ENCODE data around the gene GLE1.
A peak's percentile ranks its signal among the peaks of the same experiment; 100 is the strongest.
"Not testable (repeated sequence)": the region's sequence is repeated elsewhere in the genome, so short reads cannot be mapped to it uniquely, and the experiment has no call there.

Gene GLE1

GRCh38 chr9:128505906-128506305, 1.4 kb downstream of the GLE1 start:
- Histone ChIP-seq H3K79me1 (replicated peaks; ENCODE audit: low read length, poor library complexity, severe bottlenecking) (peaks cover 14% of the 10 kb centered on the region), H3K4me3 (ENCODE audit: insufficient read depth in 1 of 2, low read depth in 1 of 2, low read length in 2 of 2) (peak overlapping the region in 1 of 2 experiments; percentile 98), H3K9ac (ENCODE audit: low read length) (peak overlapping the region; percentile 98), H3K36me3 (ENCODE audit: control insufficient read depth in 1 of 2, insufficient read depth in 2 of 2, low read depth in 1 of 2, low read length in 2 of 2) (peaks cover 14 to 34% of the 10 kb centered on the region in 2 experiments)
- H2BK12ac ChIP-seq (ENCODE audit: low read length in 2 of 2); H2AK5ac ChIP-seq (ENCODE audit: low read length, severe bottlenecking); H3K14ac ChIP-seq (ENCODE audit: low read length in 2 of 2); H3K4me1 ChIP-seq (ENCODE audit: control insufficient read depth, insufficient read depth, low read depth, low read length); H3K4ac ChIP-seq (ENCODE audit: low read depth in 1 of 2, low read length in 2 of 2); H3K27me3 ChIP-seq (ENCODE audit: control insufficient read depth in 1 of 2, insufficient read depth in 1 of 2, low read length in 2 of 2); H2BK15ac ChIP-seq (ENCODE audit: low read depth, poor library complexity, severe bottlenecking); DNase-seq; H3K18ac ChIP-seq (ENCODE audit: low read depth in 1 of 2, low read length in 2 of 2); H3K27ac ChIP-seq (ENCODE audit: low read length, poor library complexity, severe bottlenecking); H2BK120ac ChIP-seq (ENCODE audit: low read depth, low read length); H3K23ac ChIP-seq (ENCODE audit: low read length in 2 of 2); H2AFZ ChIP-seq (ENCODE audit: low read depth, low read length); H4K8ac ChIP-seq (ENCODE audit: low read length); H4K91ac ChIP-seq (ENCODE audit: low read length); H3K9me3 ChIP-seq (ENCODE audit: control insufficient read depth, low read length); H3K4me2 ChIP-seq (ENCODE audit: low read length, poor library complexity, severe bottlenecking); H2BK5ac ChIP-seq (ENCODE audit: low read depth, low read length, poor library complexity, severe bottlenecking): not testable (repeated sequence)
- 96% methylated on average over 9 of the region's 12 CpGs for WGBS

GRCh38 chr9:128512820-128513219, 8.3 kb downstream of the GLE1 start:
- Histone ChIP-seq H3K14ac (ENCODE audit: low read length in 2 of 2) (no peak overlapping the region), H4K8ac (ENCODE audit: low read length) (no peak overlapping the region)
- 98% methylated on average over 9 of the region's 9 CpGs for WGBS

GRCh38 chr9:128521956-128522355, 17.4 kb downstream of the GLE1 start:
- 95% methylated on average over 6 of the region's 6 CpGs for WGBS
- no peak overlapping the region for H3K14ac ChIP-seq (ENCODE audit: low read length in 2 of 2)
- H4K91ac ChIP-seq (ENCODE audit: low read length), result no peak overlapping the region
- H3K9me3 ChIP-seq (ENCODE audit: control insufficient read depth, low read length), result no peaks in the 10 kb centered on the region
- no peak for DNase-seq
- no peak overlapping the region for H3K4me3 ChIP-seq (ENCODE audit: insufficient read depth in 1 of 2, low read depth in 1 of 2, low read length in 2 of 2)
- H3K27me3 ChIP-seq (ENCODE audit: control insufficient read depth in 1 of 2, insufficient read depth in 1 of 2, low read length in 2 of 2), result no peaks in the 10 kb centered on the region
- no peak overlapping the region for H4K8ac ChIP-seq (ENCODE audit: low read length)
- H2AFZ ChIP-seq (ENCODE audit: low read depth, low read length), result no peak overlapping the region
- H2AK5ac ChIP-seq (ENCODE audit: low read length, severe bottlenecking), result no peak overlapping the region
- peaks cover 8% of the 10 kb centered on the region for H3K79me1 ChIP-seq (replicated peaks; ENCODE audit: low read length, poor library complexity, severe bottlenecking)
- H2BK12ac ChIP-seq (ENCODE audit: low read length in 2 of 2), result no peak overlapping the region
- peaks cover 28 to 68% of the 10 kb centered on the region in 2 experiments for H3K36me3 ChIP-seq (ENCODE audit: control insufficient read depth in 1 of 2, insufficient read depth in 2 of 2, low read depth in 1 of 2, low read length in 2 of 2)
- H3K9ac ChIP-seq (ENCODE audit: low read length), result no peak overlapping the region
- no peak overlapping the region for H3K18ac ChIP-seq (ENCODE audit: low read depth in 1 of 2, low read length in 2 of 2)
- H3K4me2 ChIP-seq (ENCODE audit: low read length, poor library complexity, severe bottlenecking), result no peak overlapping the region
- H2BK5ac ChIP-seq (ENCODE audit: low read depth, low read length, poor library complexity, severe bottlenecking), result no peak overlapping the region
- H3K4ac ChIP-seq (ENCODE audit: low read depth in 1 of 2, low read length in 2 of 2), result no peak overlapping the region
- H3K23ac ChIP-seq (ENCODE audit: low read length in 2 of 2), result no peak overlapping the region
- peaks cover 15% of the 10 kb centered on the region for H3K4me1 ChIP-seq (ENCODE audit: control insufficient read depth, insufficient read depth, low read depth, low read length)
- no peak overlapping the region for H3K27ac ChIP-seq (ENCODE audit: low read length, poor library complexity, severe bottlenecking)
- H2BK15ac ChIP-seq (ENCODE audit: low read depth, poor library complexity, severe bottlenecking), result no peak overlapping the region
- no peak overlapping the region for H2BK120ac ChIP-seq (ENCODE audit: low read depth, low read length)

More at GRCh38 chr9:128512820-128513219, 8.3 kb downstream of the GLE1 start:
- Histone ChIP-seq H3K79me1 (replicated peaks; ENCODE audit: low read length, poor library complexity, severe bottlenecking) (peaks cover 19% of the 10 kb centered on the region), H3K9ac (ENCODE audit: low read length) (no peak overlapping the region), H2BK120ac (ENCODE audit: low read depth, low read length) (no peak overlapping the region), H3K4me1 (ENCODE audit: control insufficient read depth, insufficient read depth, low read depth, low read length) (no peaks in the 10 kb centered on the region), H2BK15ac (ENCODE audit: low read depth, poor library complexity, severe bottlenecking) (no peak overlapping the region), H4K91ac (ENCODE audit: low read length) (no peak overlapping the region), H2BK12ac (ENCODE audit: low read length in 2 of 2) (no peak overlapping the region), H3K18ac (ENCODE audit: low read depth in 1 of 2, low read length in 2 of 2) (no peak overlapping the region), H2AK5ac (ENCODE audit: low read length, severe bottlenecking) (no peak overlapping the region), H3K4ac (ENCODE audit: low read depth in 1 of 2, low read length in 2 of 2) (no peak overlapping the region), H2AFZ (ENCODE audit: low read depth, low read length) (no peak overlapping the region), H3K27ac (ENCODE audit: low read length, poor library complexity, severe bottlenecking) (no peak overlapping the region), H2BK5ac (ENCODE audit: low read depth, low read length, poor library complexity, severe bottlenecking) (no peak overlapping the region), H3K9me3 (ENCODE audit: control insufficient read depth, low read length) (no peaks in the 10 kb centered on the region), H3K4me3 (ENCODE audit: insufficient read depth in 1 of 2, low read depth in 1 of 2, low read length in 2 of 2) (no peak overlapping the region), H3K36me3 (ENCODE audit: control insufficient read depth in 1 of 2, insufficient read depth in 2 of 2, low read depth in 1 of 2, low read length in 2 of 2) (peaks cover 26 to 78% of the 10 kb centered on the region in 2 experiments), H3K27me3 (ENCODE audit: control insufficient read depth in 1 of 2, insufficient read depth in 1 of 2, low read length in 2 of 2) (no peaks in the 10 kb centered on the region), H3K23ac (ENCODE audit: low read length in 2 of 2) (no peak overlapping the region), H3K4me2 (ENCODE audit: low read length, poor library complexity, severe bottlenecking) (no peak overlapping the region)
- DNase-seq, result no peak

- H3K27ac ChIP-seq (ENCODE audit: low read length, poor library complexity, severe bottlenecking), result peak overlapping the region; percentile 96
- no peak overlapping the region for H2BK15ac ChIP-seq (ENCODE audit: low read depth, poor library complexity, severe bottlenecking)
- no peaks in the 10 kb centered on the region for H3K27me3 ChIP-seq (ENCODE audit: control insufficient read depth in 1 of 2, insufficient read depth in 1 of 2, low read length in 2 of 2)
- H4K91ac ChIP-seq (ENCODE audit: low read length), result no peak overlapping the region
- H3K36me3 ChIP-seq (ENCODE audit: control insufficient read depth in 1 of 2, insufficient read depth in 2 of 2, low read depth in 1 of 2, low read length in 2 of 2), result peaks cover 28 to 63% of the 10 kb centered on the region in 2 experiments
- H3K9me3 ChIP-seq (ENCODE audit: control insufficient read depth, low read length), result no peaks in the 10 kb centered on the region
- H2BK12ac ChIP-seq (ENCODE audit: low read length in 2 of 2), result no peak overlapping the region
- peak; percentile 29 for DNase-seq
- peak overlapping the region; percentile 54 for H3K4me2 ChIP-seq (ENCODE audit: low read length, poor library complexity, severe bottlenecking)
- H3K18ac ChIP-seq (ENCODE audit: low read depth in 1 of 2, low read length in 2 of 2), result no peak overlapping the region
- peaks cover 15% of the 10 kb centered on the region for H3K4me1 ChIP-seq (ENCODE audit: control insufficient read depth, insufficient read depth, low read depth, low read length)
- H3K14ac ChIP-seq (ENCODE audit: low read length in 2 of 2), result no peak overlapping the region
- H2BK120ac ChIP-seq (ENCODE audit: low read depth, low read length), result no peak overlapping the region
- H2AFZ ChIP-seq (ENCODE audit: low read depth, low read length), result no peak overlapping the region
- H2BK5ac ChIP-seq (ENCODE audit: low read depth, low read length, poor library complexity, severe bottlenecking), result no peak overlapping the region
- H3K9ac ChIP-seq (ENCODE audit: low read length), result peak overlapping the region; percentile 4
- H2AK5ac ChIP-seq (ENCODE audit: low read length, severe bottlenecking), result peak overlapping the region; percentile 75
- no peak overlapping the region for H3K4me3 ChIP-seq (ENCODE audit: insufficient read depth in 1 of 2, low read depth in 1 of 2, low read length in 2 of 2)
- H4K8ac ChIP-seq (ENCODE audit: low read length), result peak overlapping the region; percentile 30
- 82% methylated on average over 12 of the region's 13 CpGs for WGBS
- H3K79me1 ChIP-seq (replicated peaks; ENCODE audit: low read length, poor library complexity, severe bottlenecking), result peaks cover 6% of the 10 kb centered on the region
- H3K23ac ChIP-seq (ENCODE audit: low read length in 2 of 2), result no peak overlapping the region
- H3K4ac ChIP-seq (ENCODE audit: low read depth in 1 of 2, low read length in 2 of 2), result no peak overlapping the region
These were observed 18.8 kb downstream of the GLE1 start for GRCh38 chr9:128523199-128523925.

Measured in mesenchymal stem cell (in vitro differentiated cells and primary cell).